DMS153 treated with DMSO at 0.1 percent for 48 hours (cell line): ENCODE data around the gene MAPK7.

ENCODE experiments used
- DNase-seq: peaks from one replicate; lab custom pipeline; 2025; ENCODE audit not compliant: unreplicated experiment; lab: John Stamatoyannopoulos, UW

The MAPK7 gene

GRCh38 chr17:19392303-19392702, 14.0 kb downstream of the MAPK7 start:
- no peak for DNase-seq

- no peak for DNase-seq
Observed at GRCh38 chr17:19397556-19398041, 19.3 kb downstream of the MAPK7 start.

GRCh38 chr17:19398301-19399181, 20.2 kb downstream of the MAPK7 start:
- no peak for DNase-seq

GRCh38 chr17:19399750-19400450, 21.6 kb downstream of the MAPK7 start:
- no peak for DNase-seq

- no peak for DNase-seq
Observed at GRCh38 chr17:19401321-19402010, 23.2 kb downstream of the MAPK7 start.

GRCh38 chr17:19402171-19402570, 23.9 kb downstream of the MAPK7 start:
- no peak for DNase-seq

DNA sequence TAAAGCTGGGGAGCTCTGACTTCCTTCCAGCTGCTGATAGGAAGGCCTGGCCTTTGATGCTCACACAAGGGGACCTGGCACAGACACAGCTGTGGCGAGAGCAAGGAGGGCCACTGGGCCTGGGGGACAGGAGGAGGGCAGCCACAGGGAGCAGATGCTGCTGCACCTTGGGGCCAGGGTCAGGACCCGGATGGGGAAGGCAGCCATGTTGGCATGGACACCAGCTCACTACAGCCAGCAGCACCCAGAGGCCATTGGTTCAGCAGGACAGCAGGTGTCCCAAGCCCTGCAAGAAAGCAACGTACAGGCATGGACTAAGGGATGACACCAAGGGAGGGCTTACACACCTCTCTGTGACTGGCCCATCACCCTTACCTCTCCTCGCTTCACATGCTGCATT, 24.7 kb downstream of the MAPK7 start:
- DNase-seq, result no peak

DNA sequence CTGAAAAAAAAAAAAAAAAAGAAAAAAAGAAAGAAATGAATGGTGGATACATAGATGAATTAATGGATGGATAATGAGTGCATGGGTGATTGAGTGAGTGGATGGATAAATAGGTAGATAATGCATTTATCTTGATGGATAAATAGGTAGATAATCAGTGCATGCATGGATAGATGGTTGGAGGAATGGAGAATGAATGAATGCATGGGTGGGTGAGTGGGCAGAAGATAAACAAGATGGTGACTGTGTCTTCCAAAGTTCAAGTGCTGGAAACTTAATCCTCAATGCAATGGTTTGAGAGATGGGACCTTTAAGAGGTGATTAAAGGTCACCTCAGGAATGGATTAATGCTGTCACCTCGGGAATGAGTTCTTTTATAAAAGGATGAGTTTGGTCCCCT, 26.0 kb downstream of the MAPK7 start:
- no peak for DNase-seq

DNA sequence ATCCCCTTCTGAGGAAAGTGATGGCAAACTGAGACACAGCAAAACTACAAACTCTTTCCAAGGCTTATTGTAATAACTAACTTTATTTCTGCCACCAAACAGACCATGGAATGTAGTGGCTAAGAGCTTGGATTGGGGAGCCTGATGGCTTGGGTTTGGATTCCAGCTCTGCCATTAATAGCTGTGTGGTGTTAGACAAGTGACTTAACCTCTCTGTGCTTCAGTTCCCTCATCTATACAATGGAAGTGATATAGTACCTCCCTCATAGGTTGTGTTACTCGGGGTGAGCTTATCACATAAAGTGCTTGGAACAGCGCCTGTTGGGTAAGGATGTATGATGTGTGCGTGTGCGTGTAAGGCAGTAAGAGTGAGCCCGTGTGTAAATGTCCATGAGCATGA, 26.8 kb downstream of the MAPK7 start:
- DNase-seq, result no peak

GRCh38 chr17:19407601-19408345, 29.5 kb downstream of the MAPK7 start:
- DNase-seq, result no peak

- DNase-seq, result no peak
Observed at GRCh38 chr17:19408346-19408710, 30.0 kb downstream of the MAPK7 start.

DNA sequence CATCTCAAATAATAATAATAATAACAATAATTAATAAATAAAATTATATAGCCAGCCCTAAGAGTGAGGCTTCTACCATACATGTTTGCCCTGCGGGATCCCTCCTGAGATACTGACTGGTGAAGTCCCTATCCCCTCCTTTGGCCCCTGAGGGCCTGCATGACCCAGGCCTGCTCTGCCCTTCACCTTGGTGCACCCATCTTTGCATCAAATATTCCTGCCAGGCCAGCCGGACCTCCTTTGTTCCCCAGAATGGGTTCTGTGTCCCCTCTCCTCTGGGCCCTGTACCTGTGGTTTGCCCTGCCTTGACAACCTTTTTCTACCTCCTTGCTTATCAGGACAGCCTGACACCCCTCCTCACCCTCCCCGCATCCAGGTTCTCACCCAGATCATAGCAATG, 30.8 kb downstream of the MAPK7 start:
- no peak for DNase-seq

DNA sequence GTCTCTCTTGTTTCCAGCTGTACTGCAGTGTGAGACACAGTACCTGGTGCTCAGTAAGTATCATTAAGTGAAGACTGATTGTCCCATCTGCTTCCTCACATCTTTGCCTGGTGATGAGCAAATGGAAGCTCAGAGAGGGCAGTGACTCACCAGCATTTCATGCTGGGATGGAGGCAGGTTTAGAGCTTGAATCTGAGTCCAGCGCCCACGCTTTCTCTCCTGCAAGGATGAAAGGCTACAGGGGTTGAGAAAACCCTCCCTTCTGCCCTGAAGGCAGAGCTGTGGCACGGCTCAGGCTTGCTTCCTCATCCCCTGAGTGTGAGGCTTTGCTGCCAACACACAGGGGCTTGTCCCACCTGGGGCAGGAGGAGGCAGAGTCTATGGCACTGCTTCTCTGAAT, 31.2 kb downstream of the MAPK7 start:
- DNase-seq, result no peak

- no peak for DNase-seq
Observed at GRCh38 chr17:19410091-19410490, 31.8 kb downstream of the MAPK7 start.

DNA sequence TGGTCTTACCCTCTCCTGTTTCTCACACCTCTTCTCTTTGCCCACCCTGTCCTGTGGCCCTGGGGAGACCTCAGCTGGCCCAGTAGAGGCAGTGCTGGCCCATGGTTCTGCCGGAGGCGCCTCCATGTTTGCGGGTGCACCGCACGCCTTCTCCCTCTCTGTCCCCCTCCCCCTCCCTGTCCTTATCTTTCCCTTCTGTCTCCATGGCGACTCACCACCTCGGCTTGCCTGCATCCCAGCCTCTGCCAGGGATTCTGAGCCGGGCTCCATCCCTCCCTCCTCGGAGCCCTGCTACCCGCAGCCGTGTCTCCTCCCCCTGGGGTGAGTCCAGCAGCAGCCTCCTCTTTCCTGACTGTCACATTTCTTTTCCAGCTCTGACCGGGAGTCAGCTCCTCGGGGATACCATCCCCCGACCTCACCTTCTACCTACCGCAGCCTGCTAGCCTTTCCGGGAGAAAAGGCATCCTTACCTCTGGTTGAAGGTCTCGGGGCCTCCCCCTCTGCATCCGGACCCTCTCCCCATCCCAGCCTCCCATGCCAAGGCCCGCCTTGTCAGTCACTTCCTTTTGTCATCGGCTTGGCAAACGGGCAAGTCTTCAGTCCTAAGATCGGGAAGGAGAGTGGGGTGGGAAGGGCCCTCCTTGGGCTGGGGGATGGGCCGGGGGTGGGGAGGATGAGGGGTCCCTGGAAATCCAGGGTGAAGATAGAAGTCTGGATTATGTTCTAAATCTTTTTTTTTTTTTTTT, 32.8 kb downstream of the MAPK7 start, which contains the start of gene RNF112:
Gene RNF112 (plus strand): TSS at position 358 of the 746 bp plus-strand sequence. CDS start 177 bp downstream, at position 535.
- no peak for DNase-seq

DNA sequence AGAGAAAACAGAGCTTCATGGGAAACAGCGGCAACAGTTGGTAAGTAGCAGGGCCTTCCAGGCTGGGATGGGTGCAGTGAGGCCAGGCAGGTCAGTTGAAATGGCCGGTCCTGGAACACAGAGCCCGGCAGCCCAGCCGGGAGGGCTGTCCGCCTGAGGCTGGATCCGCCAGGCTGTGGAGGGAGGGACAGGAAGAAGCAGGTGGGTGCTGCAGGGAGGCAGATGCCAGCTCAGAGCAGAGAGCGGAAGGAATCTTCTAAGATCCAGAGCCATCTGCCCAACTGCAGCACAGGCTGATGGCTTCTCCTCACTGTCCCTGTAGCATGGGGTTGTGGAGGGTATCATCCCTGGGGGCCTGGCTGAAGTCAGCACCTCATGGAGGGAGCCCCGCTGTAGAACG, 33.3 kb downstream of the MAPK7 start:
- DNase-seq, result no peak

DNA sequence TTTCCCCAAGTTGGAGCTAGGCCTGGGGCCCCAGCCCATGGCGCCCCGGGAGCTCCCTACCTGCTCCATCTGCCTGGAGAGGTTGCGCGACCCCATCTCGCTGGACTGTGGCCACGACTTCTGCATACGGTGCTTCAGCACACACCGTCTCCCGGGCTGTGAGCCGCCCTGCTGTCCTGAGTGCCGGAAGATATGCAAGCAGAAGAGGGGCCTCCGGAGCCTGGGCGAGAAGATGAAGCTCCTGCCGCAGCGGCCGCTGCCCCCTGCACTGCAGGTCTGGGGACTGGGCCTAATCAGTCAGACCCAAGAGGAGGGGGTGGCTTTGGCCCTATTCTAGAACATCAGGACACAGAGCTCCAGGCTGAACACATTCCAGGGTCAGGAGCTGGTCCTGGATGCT, 34.2 kb downstream of the MAPK7 start:
- no peak for DNase-seq

DNA sequence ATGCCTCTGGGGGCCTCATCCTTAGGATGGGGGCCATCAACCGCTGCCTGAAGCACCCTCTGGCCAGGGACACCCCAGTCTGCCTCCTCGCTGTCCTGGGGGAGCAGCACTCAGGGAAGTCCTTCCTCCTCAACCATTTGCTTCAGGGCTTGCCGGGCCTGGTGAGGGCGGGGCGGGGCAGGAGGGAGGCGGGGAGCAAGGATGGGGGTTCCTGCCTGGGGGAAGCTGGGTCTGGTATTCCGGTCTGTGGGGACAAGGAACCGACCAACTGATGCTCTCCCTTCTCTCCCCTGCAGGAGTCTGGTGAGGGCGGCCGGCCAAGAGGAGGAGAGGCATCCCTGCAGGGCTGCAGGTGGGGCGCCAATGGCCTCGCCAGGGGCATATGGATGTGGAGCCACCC, 34.7 kb downstream of the MAPK7 start:
- no peak for DNase-seq

DNA sequence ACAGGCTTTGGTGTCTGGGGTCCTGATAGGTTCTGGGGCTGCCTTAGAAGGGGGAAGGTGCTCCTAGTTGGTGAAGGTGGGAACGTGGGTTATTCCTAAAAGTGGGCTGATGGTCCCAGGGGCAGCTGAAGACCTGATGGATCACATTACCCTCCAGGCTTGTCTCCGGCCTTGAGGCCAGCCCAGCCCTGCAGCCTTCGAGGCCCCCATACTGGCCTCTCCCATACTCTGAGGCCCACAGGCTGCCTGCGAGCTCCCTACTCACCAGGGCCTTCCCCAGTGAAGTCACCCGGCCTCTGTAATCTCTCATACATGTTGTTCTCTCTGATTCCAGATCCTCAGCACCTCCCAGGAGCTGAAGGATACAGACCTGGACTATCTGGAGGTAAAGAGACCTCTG, 35.5 kb downstream of the MAPK7 start:
- DNase-seq, result no peak
